Naive thymus-derived CD8-positive, alpha-beta T cell (primary cell): ENCODE measurements around the gene TTC28. TPM values are rescaled to one million over a fixed set of nuclear protein-coding genes. Genes with fewer than 3 reads are reported as not detected.

Experiments used
- microRNA-seq: library from miRNA; unstranded; fragments of <30 nt; microRNA quantifications from one replicate; pipeline ENCODE4 v1.2.0, GENCODE V29; 2022; ENCODE audit warnings: borderline microRNAs expressed
- polyA plus RNA-seq, 3 donors: library from polyadenylated mRNA; unstranded; fragments of 300-500 nt; fragmentation: Illumina TruSeq; gene quantifications; one replicate each; pipeline ENCODE4 v1.2.3, GENCODE V29; 2021
- total RNA-seq, 8 experiments: library from RNA in 2 of 8; stranded (reverse) in 2 of 8; gene quantifications; one replicate each; pipeline ENCODE4 v1.2.3 and lab custom pipeline; 2021 to 2026

The TTC28 gene
- total and polyA plus RNA-seq, 5 experiments from 2014 or later, result 0.44 to 6.4 (median 1.3) TPM

Small RNAs within 50 kb of the gene (microRNA-seq; reads per million reads assigned to microRNA genes)
- not detected for gene MIR5739

Other genes starting within 250 kb of the TTC28 start
- 1 to 10 TPM; 6.9 to 7.7 TPM for gene CHEK2, start 62.0 kb upstream of the TTC28 start, total RNA-seq
- 10 to 100 TPM in 1 of 3 donors, 1 to 10 TPM in 2; 6.7 to 10.1 (median 7.9) TPM for gene CHEK2, start 62.0 kb upstream of the TTC28 start, polyA plus RNA-seq
- gene HSCB, start 62.2 kb upstream of the TTC28 start, total RNA-seq, result 10 to 100 TPM; 11.7 to 12.1 TPM
- gene HSCB, start 62.2 kb upstream of the TTC28 start, polyA plus RNA-seq, result 10 to 100 TPM in 2 of 3 donors, 1 to 10 TPM in 1; 9.1 to 11.5 (median 11.5) TPM
- gene CCDC117, start 92.9 kb upstream of the TTC28 start, total RNA-seq, result 10 to 100 TPM; 16.6 to 17.6 TPM
- gene CCDC117, start 92.9 kb upstream of the TTC28 start, polyA plus RNA-seq, result 10 to 100 TPM in 1 of 3 donors, 1 to 10 TPM in 2; 7.2 to 11.1 (median 7.7) TPM
- gene XBP1, start 120.7 kb upstream of the TTC28 start, total RNA-seq, result 10 to 100 TPM; 55.1 to 56.0 TPM
- 100 to 1,000 TPM; 150 to 238 (median 176) TPM for gene XBP1, start 120.7 kb upstream of the TTC28 start, polyA plus RNA-seq
- gene ZNRF3, start 203.7 kb upstream of the TTC28 start, total RNA-seq, result under 1 TPM; 0.60 to 0.69 TPM
- under 1 TPM in 2 of 3 donors, not detected in 1; 0.08 TPM for gene ZNRF3, start 203.7 kb upstream of the TTC28 start, polyA plus RNA-seq